Glomerular visceral epithelial cell (primary cell): Measurements from ENCODE around the gene MPO.
A peak's percentile ranks its signal among the peaks of the same experiment; 100 is the strongest.

Source experiments
- DNase-seq: peaks from one replicate; pipeline ENCODE4 v3.0.0-alpha.2; 2016; ENCODE audit errors: extremely low spot score

Gene MPO

DNA sequence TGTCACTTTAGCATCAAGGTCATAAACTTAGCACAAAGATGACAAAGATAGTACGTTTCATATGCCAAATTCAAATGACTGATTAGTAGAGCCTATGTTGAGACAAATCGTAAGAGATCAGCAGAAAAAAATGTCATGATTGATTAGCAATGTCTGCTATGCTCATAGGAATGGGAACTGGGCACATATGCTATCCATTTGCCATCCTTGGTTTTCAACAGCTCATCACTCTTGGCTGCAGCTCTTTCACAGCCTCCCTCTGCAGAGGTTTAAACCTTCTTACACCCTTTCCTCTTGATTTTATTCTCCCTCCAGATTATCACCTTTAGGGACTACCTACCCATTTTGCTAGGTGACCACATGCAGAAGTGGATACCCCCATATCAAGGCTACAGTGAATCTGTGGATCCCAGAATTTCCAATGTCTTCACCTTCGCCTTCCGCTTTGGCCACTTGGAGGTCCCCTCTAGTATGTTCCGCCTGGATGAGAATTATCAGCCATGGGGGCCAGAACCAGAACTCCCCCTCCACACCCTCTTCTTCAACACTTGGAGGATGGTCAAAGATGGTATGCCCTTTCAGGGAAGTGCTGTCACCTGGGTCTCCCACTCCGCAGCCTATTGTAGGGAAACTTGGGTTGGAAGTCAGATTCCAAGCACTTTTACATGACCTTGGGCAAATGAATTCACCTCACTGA is 16.2 kb downstream of the MPO start:
- DNase-seq: no peak

DNA sequence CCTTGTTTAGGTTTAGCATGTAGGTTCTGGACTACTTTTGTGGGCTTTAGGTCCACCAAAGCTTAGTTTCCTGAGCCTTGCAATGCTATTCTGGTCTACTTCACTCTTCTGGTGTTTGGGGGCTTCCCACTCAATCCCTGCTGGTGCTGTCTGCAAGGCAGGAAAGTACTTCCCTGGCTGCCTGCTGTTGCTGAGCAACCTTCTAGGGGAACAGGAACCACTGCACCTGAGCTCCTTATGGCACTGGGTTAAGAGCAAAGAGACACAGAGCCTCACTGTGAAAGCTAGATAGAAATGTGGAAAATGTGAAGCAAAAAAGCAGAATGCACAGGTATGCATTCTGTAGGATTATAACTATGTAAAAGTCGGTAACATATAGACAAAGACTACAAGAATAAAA is 17.0 kb downstream of the MPO start:
- DNase-seq: no peak

DNA sequence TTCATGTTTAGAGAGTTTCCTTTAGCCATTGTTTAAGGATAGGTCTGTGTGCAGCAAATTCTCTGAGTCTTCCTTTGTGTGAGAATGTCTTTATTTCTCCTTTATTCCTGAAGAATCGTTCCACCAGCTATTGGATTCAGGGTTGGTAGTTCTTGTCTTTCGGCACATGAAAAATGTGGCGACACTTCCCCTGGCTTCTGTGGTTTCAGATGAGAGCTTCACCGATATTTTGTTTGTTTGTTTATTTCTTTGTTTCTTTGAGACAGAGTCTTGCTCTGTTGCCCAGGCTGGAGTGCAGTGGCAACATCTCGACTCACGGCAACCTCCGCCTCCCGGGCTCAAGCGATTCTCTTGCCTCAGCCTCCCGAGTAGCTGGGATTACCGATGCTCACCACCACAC is 18.6 kb downstream of the MPO start:
- DNase-seq: no peak

DNA sequence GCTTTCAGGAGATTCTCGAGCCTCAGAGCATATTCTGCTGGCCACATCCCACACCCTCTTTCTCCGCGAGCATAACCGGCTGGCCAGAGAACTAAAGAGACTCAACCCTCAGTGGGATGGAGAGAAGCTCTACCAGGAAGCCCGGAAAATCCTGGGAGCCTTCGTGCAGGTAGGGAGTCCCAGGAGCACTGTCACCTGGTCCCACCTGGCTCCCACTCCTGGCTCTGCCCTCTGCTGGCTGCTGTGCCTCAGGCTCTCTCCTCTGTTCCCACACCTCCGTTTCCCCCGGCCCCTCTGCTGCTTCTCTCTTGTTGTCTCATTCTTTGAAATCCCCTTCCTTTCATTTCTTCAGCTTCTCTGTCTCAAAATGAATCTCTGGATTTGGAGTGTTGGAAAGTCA is 25.9 kb downstream of the MPO start:
- no peak for DNase-seq

DNA sequence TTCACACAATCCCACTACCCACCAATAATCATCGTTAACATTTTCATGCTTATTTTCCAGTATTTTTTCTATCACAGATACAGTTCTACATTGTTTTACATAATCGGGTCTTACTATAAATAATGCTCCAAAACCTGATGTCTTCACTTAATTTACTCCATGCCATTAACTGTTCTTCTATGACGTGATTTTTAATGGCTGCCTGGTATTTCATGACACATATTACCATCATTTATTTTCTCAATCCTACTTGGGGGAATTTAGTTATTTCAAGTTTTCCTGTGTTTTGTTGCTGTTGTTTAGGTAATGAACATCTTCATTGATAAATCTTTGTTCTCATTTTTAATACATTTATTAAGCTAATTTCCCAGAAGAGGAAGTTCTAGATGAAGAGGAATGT is 27.7 kb downstream of the MPO start:
- no peak for DNase-seq

DNA sequence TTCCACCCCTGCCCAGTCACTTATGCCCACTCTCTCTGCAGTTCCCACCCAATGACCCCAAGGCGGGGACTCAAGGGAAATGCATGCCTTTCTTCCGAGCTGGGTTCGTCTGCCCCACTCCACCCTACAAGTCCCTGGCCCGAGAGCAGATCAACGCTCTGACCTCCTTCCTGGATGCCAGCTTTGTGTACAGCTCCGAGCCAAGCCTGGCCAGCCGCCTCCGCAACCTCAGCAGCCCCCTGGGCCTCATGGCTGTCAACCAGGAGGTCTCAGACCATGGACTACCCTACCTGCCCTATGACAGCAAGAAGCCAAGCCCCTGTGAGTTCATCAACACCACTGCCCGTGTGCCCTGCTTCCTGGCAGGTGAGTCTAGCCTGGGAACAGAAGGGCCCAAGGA is 28.6 kb downstream of the MPO start:
- no peak for DNase-seq

DNA sequence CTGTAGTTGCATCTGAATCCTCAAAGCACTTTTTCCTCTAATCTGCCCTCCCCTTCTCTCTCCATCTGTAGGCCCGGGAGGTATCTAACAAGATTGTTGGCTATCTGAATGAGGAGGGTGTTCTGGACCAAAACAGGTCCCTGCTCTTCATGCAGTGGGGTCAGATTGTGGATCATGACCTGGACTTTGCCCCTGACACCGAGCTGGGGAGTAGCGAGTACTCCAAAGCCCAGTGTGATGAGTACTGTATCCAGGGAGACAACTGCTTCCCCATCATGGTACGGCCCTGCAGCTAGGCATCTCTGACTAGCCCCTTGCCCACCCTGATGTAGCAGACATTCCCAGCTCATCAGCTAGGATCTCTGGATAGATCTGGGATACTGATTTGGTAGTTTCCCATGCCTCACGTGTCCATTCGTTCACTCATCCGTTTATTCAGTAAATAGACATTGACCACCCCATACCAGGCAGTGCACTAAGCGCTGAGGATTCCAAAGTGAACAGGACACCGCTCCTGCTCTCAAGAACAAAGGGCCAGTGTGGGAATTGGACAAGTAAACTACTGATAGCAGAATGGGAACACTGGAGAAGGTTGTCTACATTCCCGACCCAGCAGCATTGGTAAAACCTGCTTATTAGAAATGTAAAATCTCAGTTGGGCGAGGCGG is 30.3 kb downstream of the MPO start:
- no peak for DNase-seq

DNA sequence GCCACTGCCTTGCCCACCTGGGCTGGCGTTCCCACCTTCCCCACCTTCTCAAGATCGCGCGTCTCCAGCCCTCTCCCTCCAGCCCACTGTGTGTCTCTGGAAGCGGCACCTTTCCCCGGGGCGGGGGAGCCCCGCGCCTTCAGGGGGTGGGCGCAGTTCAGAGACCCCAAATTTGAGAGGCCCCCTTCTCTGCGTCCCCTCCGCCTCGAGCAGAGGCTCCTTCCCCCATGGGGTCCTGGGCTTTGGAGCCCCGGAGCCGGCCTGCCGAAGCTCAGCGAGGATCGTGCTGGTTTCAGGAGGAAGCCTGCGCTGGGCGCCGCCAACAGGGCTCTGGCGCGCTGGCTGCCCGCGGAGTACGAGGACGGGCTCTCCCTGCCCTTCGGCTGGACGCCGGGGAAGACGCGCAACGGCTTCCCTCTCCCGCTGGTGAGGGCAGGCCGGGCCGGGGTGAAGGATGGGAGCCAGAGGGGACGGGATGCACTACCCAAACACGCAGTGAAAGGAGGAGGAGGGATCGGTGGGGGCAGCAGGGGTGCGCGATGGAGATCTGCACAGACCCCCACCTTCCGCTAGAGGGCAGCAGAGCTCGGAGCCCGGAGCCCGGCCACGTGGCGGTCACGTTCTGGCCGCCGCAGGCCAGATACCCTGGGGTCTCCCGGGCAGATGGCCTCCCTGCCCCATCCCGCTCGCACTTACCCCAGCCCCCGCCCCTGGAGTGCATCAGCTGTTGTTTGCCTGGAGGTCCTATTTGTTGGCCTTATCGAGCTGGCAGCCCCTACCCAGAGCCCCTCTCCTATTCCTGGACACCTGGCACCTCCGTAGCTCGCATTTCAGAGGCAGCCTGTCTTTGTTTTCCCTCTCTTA is 31.2 kb downstream of the MPO start:
- DNase-seq: peak; percentile 51

DNA sequence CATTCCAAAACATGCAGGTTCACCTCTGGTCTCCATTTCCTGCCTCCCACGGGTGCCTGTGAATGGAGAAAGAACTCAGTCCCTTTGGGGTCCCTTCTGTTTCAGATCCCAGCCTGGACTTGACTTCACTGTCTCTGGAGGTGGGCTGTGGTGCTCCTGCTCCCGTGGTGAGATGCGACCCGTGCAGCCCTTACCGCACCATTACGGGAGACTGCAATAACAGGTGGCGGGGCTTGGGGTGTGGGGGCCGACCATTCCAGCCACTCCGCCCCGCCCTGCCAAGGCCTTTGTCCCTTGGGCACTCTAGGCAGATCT is 31.8 kb downstream of the MPO start:
- no peak for DNase-seq

DNA sequence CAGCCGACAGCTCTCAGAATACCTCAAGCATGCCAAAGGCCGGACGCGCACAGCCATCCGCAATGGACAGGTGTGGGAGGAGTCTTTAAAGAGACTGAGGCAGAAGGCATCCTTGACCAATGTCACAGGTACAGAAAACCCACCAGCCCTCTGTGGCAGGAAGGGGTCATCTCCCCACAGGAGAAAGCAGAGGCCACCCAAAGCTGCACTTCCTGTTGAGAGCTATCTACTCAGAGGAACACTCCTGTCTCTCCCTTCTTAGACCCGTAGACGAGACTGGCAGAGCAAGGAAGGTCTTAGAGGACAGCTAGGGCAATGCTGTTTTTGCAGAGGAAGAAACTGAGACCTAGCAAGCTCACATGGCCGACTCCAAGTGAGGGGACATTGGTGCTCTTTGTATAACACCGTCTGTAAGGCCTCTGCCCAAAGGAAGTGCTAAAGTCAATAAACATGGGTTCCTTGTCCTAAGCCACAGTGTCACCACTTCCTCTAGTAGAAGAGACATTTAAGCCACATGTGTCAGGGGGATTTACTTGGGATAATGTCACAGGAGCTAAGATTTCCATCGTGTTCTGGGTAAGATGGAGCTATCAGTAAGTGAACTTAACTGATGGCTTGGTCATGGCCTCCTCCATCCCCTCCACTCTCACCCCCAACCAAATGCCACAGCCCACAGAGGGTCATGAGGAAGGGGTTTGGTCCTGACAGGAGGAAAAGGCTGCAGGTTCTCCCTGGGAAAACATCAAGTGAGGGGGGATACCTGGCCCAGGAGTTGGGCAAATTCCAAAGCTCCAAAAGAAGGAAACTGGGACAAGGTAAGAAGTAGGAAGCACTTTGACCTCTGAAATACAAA is 33.0 kb downstream of the MPO start:
- no peak for DNase-seq

DNA sequence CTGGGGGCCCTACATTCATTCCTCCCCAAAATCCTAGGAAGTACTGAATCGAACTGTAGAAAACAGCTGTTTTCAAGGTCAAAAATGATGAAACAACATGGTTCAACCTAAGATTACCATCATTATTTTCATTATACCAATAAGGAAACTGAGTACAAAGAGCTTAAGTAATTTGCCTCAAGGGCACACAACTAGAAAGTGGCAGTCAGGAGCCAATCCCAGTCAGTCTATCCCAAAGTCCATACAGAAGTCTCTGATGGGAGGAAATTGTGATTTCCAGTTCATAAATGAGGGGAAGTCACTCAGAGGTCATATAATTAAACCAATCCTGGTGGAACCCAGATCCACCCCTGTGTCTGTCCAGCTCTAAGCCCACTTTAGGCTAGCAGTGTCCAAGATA is 34.0 kb downstream of the MPO start:
- DNase-seq: no peak

DNA sequence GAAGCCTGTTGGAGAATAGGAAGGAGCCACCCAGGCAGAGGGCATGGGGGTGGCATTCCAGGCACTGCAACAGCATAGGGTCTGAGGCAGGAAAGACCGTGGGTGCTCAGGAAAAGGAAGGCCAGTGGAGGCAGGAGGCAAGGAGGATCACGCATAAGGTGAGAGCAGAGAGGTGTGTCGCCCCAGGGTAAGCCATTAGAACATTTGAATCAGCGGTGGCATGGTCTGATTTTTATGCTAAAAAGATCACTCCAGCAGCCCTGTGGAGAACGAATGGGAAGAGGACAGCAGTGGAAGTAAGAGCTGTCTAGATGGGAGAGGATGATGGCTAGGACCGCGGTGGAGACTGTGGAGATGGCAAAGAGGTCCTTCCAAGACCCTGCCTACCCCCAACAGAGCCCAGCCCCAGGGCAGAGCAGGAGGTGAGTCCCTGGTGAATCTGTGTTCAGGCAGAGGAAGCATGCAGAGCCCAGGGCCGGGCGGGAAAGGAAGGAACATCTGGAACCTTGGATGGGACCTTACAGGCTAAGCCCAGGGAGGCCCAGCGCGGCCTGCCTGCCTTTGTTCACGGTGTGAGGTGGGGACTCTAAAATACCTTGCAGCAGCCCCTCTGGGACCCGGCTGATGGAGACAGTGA is 34.5 kb downstream of the MPO start:
- no peak for DNase-seq

DNA sequence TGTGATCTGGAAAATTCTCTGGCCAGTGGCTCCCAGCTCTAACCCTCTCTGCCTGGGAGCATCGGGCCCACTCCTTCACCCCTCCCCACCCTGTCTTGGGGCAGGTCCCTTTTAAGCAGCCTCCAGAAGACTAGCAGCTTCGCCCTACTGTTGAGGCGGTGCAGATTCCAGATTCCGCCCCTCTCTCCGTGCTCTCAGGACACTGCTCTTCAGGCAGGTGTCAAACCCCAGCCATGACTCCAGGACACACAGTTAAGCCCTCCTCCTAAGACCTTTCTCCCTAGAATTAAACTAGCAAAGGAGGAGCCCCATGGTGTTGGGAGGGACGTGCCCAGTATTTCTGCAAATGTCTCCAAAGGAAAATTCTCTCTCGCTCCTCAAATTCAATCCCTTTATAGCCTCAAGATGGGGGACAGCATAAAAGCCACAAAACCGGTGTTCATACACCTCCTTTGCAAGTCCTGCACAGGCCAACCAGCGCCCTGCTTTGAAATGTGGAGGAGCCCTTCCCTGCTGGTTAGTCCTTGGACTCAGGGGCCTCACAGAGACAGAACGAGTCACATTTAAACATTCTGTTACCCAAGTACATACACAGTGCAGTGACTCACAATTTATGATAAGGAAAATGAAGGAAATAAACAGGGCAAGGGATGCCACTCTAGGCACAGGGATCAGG is 35.2 kb downstream of the MPO start:
- no peak for DNase-seq

DNA sequence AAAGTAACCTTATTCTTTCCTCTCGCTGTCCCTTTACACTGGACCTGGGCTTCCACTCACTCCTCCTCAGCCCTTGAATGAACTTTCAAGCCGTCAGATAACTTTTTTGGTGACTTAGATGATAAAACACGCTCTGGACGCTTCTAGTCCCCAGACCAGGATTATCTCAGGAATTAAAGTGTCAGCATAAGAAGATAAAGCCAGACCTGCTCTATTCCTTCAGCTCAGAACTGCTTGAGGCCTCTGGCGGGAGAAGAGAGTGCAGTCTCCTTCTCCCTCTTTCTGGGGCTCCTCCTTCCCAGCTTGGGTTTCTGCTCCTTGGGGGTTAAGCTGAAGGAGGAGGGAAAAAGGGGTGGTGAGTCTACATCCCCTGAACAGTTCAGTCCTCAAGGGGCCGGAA is 35.8 kb downstream of the MPO start:
- no peak for DNase-seq

DNA sequence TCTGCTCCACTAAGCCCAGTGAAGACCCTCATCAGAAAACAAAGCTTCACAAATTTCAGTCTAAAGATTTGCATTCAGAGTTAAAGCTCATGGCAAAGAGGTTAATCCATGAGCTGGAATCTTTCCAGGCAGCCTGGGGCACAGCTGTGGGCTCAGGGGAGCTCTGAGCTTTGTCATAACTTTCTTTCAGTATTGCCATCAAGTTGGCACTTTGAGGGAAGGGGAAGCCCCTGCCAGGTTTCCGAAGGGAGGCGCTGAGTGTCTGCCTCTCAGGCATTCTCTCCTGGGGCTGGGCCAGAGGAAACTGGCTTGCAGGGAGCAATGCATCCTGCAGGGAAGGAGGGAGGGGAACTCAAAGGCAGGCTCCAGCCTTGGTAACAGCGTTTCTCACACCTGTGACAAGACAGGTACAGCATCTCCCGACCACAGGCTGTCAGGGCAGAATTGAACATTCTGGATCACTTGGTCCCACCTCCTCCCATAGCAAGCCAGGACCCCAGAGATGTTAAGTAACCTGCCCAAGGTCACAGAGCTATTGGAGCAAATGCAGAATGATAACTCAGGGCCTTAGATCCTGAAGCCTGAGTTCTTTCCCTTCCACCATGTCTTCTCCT is 38.5 kb downstream of the MPO start:
- DNase-seq: no peak

DNA sequence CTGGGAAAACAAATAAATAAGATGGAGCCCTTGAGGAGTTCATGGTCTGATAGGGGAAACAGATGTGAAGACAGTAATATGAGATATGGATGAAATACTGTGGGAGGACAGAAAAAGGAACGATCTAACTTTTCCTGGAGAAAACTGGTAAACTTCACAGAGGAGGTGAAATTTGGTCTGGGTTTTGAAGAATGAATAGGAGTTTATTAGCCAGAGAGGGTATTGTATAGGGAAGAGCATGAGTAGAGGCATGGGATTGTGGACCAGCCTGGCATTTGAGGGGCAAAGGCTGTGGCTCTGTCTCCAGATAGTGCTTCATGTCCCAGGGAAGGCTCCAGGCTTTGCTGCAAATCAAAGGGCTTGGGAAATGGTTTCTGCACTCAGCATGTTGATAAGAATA is 40.7 kb downstream of the MPO start:
- no peak for DNase-seq

DNA sequence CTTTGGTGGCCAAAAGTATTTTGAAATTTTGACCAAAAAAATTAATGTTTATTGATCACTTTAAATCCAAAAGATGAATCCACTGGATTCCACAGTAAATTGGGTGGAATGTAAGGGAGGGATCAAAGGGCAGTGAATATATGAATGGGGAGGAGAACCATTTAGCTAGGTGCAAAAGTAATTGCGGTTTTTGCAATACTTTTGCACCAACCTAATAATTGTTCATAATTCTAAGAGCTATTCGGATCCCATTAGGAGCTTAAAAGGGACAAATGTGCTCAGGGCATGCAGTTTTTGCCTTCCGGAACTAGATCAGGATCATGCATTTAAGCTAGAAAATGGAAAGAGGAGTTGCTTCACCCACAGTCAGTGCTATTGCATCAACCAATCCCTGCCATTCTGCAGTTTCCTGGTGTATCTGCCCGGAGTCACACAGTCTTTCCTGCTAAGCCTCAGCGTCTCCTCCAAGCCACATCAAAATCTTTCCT is 42.5 kb downstream of the MPO start, which contains the start of gene LPO:
Gene LPO, plus strand, starts transcription at position 438 of the 488 bp plus-strand sequence. CDS start 4,396 bp downstream, outside the sequence.
- DNase-seq: no peak

DNA sequence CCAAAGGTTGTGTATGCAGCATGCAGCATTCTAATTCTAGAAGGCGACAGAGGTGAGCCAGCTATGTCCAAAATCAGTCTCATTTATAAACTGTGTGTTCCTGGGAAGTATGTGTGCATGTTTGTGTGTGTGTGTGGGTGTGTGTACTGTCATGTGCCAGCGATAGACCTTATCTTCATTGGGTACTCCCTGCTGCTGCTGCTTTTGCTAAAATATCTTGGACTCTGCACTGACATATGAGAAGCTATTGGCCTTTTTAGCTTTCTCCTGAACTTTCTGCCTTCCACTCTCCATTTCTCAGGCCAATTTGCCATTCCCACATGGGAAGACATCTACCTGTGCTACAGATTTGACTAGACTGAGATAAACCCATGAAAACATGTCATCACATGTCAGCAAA is 44.3 kb downstream of the MPO start:
- DNase-seq: no peak

DNA sequence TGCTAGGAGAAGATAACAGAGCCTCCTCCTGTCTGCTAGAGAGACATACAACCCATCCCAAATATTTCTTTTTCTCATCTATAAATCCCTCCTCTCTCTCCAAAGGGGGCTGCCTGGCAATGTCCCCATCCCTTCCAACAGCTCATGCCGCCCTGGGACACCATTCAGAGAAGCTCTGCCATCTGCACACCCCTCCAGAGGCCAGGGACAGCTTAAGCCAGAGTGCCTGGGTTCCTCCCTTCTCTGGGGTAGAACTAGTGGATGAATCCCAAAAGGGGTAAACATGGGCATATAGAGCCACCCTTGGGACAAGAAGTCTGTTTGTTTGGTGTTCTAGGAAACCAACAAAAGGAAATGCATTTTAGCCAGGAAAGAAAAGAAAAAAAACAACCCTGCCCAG is 44.9 kb downstream of the MPO start:
- DNase-seq: no peak

DNA sequence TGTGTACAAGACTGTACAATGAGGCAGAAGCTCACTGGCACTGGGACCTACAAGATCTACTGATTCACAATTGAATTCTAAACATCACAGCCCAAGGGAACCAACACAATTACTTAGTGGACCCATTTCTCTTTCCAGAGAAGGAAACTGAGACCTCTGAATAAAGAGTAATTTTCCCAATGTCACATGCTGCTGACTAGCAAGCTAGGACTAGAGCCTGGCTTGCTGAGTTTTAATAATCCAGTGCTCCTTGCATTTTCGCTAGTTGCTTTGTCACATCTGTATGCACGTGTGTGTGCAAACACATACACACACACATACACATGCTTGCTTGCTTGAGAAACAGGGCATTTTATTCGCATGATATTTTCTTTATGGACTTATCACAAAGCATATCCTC is 46.2 kb downstream of the MPO start:
- no peak for DNase-seq
